ENCODE data around the gene TRAPPC3.

- TF ChIP-seq CTCF (IDR thresholded peaks at IDR 0.05): no peak
- no peak for TF ChIP-seq POLR2A (IDR thresholded peaks at IDR 0.05)
Observed at GRCh38 chr1:36175137-36176095, 26.1 kb upstream of the TRAPPC3 start.

Data from esophagus squamous epithelium (tissue), 4 donors.